ENCODE measurements around the gene WDR59. TPM values are rescaled to one million over a fixed set of nuclear protein-coding genes. Genes with fewer than 3 reads are reported as not detected.

WDR59 gene
- total RNA-seq, 1 donor = 19.9 TPM

GRCh38 chr16:74841904-74842303 is 143.0 kb downstream of the WDR59 start:
- no peak for DNase-seq (ENCODE audit: low read depth)
- no peak overlapping the region for H3K4me3 ChIP-seq (ENCODE audit: low read depth, low read length)
- TF ChIP-seq, protein P1, sequence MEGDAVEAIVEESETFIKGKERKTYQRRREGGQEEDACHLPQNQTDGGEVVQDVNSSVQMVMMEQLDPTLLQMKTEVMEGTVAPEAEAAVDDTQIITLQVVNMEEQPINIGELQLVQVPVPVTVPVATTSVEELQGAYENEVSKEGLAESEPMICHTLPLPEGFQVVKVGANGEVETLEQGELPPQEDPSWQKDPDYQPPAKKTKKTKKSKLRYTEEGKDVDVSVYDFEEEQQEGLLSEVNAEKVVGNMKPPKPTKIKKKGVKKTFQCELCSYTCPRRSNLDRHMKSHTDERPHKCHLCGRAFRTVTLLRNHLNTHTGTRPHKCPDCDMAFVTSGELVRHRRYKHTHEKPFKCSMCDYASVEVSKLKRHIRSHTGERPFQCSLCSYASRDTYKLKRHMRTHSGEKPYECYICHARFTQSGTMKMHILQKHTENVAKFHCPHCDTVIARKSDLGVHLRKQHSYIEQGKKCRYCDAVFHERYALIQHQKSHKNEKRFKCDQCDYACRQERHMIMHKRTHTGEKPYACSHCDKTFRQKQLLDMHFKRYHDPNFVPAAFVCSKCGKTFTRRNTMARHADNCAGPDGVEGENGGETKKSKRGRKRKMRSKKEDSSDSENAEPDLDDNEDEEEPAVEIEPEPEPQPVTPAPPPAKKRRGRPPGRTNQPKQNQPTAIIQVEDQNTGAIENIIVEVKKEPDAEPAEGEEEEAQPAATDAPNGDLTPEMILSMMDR (IDR thresholded peaks at IDR 0.05; ENCODE audit: insufficient read depth, low read depth, low read length) = no peak

DNA sequence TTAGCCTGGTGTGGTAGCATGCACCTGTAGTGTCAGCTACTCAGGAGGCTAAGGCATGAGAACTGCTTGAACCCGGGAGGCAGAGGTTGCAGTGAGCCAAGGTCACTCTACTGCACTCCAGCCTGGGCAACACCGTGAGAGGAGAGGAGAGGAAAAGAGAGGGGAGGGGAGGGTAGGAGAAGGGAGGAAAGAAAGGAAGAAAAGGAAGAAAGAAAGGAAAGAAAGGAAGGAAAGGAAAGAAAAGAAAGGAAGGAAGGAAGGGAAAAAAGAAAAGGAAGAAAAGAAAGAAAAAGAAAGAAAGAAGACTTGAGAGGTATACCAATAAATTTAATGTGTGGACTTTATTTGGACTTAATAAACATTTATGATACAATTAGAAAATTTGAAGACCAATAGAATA is 143.5 kb downstream of the WDR59 start:
- no peak overlapping the region for H3K4me3 ChIP-seq (ENCODE audit: low read depth, low read length)
- no peak for DNase-seq (ENCODE audit: low read depth)
- TF ChIP-seq, protein P1 (IDR thresholded peaks at IDR 0.05; ENCODE audit: insufficient read depth, low read depth, low read length) = no peak

GRCh38 chr16:74837056-74837455 is 147.9 kb downstream of the WDR59 start:
- H3K4me3 ChIP-seq (ENCODE audit: low read depth, low read length) = no peak overlapping the region
- TF ChIP-seq, protein P1 (IDR thresholded peaks at IDR 0.05; ENCODE audit: insufficient read depth, low read depth, low read length) = no peak
- no peak for DNase-seq (ENCODE audit: low read depth)

DNA sequence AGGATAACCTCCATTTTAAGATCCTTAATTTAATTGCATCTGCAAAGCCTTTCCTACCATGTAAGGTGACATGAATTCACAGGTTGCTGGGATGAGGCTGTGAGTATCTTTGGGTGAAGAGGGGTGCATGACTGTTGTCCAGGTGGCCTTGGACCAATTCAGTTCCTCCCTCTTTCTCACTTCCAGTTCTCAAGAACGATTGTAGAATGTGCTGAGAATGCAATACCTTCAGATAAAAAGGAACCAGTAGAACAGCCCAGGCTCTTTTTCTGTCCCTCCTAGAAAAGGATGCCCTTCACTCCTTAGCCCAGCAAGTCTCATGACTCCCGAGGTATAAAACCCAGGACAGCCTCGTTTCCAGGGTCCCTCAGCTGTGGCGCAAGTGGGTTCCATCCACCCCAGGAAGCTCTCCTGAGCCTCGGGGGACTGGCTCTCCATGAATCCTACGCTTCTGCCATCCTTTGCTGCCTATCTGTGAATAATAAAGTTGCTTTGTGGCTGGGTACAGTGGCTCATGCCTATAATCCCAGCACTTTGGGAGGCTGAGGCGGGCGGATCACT is 148.7 kb downstream of the WDR59 start:
- TF ChIP-seq, protein P1 (IDR thresholded peaks at IDR 0.05; ENCODE audit: insufficient read depth, low read depth, low read length) = no peak
- no peak for DNase-seq (ENCODE audit: low read depth)
- no peak overlapping the region for H3K4me3 ChIP-seq (ENCODE audit: low read depth, low read length)

DNA sequence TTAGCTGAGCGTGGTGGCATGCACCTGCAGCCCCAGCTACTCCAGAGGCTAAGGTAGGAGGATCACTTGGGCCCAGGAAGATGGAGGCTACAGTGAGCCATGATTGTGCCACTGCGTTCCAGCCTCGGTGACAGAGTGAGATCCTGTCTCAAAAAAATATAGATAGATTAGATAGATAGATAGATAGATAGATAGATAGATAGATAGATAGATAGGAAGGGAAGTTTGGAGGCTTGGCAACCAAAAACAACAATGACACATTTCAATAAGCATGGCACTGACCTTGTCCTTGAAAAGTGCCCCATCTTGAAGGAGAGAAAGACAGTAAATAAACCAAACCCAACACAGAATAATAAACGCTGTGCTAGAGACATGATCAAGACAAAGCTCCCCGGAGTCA is 152.7 kb downstream of the WDR59 start:
- no peak for DNase-seq (ENCODE audit: low read depth)

GRCh38 chr16:74831467-74831866 is 153.5 kb downstream of the WDR59 start:
- TF ChIP-seq, protein P1 (IDR thresholded peaks at IDR 0.05; ENCODE audit: insufficient read depth, low read depth, low read length) = no peak
- DNase-seq (ENCODE audit: low read depth) = no peak
- H3K4me3 ChIP-seq (ENCODE audit: low read depth, low read length) = no peak overlapping the region

More for the DNA sequence above, 152.7 kb downstream of the WDR59 start:
- H3K4me3 ChIP-seq (ENCODE audit: low read depth, low read length) = no peak overlapping the region
- TF ChIP-seq, protein P1 (IDR thresholded peaks at IDR 0.05; ENCODE audit: insufficient read depth, low read depth, low read length) = no peak

DNA sequence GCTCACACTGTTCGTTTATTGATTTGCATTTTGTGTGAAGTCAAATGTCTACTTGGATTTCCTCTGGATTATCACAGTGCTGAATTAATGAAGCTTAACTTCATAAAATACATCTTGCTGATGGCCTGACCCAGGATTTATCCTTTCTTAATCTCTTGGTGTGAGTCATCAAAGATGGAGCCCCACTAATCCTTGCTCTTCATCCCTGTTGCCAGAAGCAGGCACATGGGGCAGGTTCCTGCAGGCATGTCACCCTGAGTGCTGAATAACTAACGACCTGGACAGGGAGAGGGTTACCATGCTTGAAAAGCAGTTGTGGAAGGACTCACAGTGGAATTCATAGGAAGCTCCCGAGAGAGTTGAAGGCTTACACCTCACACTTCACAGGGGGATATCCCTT is 154.3 kb downstream of the WDR59 start:
- H3K4me3 ChIP-seq (ENCODE audit: low read depth, low read length) = no peak overlapping the region

More for the DNA sequence above, 154.3 kb downstream of the WDR59 start:
- TF ChIP-seq, protein P1 (IDR thresholded peaks at IDR 0.05; ENCODE audit: insufficient read depth, low read depth, low read length) = no peak
- peak; percentile 17 for DNase-seq (ENCODE audit: low read depth)
